NCI-H1436 (cell line): ENCODE data around the gene SIGLEC5.
"Not testable (repeated sequence)": the region's sequence is repeated elsewhere in the genome, so short reads cannot be mapped to it uniquely, and the experiment has no call there.

Experiments used
- DNase-seq: peaks from one replicate; lab custom pipeline; 2025; lab: John Stamatoyannopoulos, UW

Gene SIGLEC5, protein sequence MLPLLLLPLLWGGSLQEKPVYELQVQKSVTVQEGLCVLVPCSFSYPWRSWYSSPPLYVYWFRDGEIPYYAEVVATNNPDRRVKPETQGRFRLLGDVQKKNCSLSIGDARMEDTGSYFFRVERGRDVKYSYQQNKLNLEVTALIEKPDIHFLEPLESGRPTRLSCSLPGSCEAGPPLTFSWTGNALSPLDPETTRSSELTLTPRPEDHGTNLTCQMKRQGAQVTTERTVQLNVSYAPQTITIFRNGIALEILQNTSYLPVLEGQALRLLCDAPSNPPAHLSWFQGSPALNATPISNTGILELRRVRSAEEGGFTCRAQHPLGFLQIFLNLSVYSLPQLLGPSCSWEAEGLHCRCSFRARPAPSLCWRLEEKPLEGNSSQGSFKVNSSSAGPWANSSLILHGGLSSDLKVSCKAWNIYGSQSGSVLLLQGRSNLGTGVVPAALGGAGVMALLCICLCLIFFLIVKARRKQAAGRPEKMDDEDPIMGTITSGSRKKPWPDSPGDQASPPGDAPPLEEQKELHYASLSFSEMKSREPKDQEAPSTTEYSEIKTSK

DNA sequence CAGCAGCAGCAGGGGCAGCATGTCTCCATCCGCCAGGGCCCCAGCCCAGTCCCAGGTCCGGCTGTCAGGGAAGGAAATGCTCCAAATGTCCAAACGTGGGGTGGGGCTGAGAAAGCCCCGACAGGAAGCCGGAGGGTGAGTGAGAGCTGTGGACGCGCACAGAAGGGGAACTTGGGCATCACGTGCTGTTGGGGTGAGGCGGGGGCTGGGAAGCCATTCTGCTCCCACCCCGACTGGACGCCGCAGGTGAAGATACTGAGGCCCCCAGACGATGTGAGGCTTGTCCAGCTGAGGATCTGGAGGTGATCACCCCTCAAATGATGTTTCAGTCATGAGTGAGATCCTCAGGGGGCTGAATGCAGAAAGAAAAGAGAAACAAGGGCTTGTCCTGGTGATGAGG is at the start of gene SIGLEC5:
Gene SIGLEC5, minus strand, starts transcription at position 87 of the 400 bp plus-strand sequence. Its CDS starts 66 bp downstream, at position 21.
- DNase-seq = not testable (repeated sequence)

DNA sequence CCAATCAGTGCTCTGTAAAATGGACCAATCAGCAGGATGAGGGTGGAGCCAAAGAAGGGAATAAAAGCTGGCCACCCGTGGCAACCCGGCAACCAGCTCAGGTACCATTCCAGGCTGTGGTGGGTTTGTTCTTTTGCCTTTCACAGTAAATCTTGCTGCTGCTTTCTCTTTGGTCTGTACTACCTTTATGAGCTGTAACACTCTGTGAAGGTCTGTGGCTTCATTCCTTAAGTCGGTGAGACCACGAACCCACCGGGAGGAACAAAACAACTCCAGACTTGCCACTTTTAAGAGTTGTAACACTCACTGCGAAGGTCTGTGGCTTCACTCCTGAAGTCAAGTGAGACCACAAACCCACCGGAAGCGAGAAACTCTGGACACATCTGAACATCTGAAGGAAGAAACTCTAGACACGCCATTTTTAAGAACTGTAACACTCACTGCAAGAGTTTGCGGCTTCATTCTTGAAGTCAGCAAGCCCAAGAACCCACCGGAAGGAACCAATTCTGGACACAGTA is 46.4 kb upstream of the SIGLEC5 start:
- no peak for DNase-seq

DNA sequence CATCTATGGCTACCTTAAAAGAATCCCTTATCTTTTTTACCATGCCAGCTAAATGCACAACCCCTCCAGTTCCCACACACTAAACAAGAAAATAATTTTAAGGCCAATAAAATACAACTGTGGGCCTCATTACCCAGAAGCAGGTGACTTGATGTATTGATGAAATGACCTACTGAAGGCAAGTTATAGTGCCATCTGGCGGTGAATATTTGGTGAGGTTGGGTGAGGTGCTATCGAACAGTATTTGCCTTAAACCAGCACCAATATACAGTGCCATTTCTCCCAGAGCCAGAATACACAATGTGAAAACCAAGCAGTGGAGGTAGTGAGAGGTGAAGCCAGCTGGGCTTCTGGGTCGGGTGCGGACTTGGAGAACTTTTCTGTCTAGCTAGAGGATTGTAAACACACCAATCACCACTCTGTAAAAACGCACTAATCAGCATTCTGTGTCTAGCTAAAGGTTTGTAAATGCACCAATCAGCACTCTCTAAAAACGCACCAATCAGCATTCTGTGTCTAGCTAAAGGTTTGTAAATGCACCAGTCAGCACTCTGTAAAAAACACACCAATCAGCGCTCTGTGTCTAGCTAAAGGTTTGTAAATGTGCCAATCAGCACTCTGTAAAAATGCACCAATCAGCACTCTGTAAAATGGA is 45.8 kb upstream of the SIGLEC5 start:
- DNase-seq = peak; percentile 10

GRCh38 chr19:51668216-51668615 is 38.0 kb upstream of the SIGLEC5 start:
- no peak for DNase-seq

GRCh38 chr19:51664997-51665396 is 34.8 kb upstream of the SIGLEC5 start:
- DNase-seq = no peak

DNA sequence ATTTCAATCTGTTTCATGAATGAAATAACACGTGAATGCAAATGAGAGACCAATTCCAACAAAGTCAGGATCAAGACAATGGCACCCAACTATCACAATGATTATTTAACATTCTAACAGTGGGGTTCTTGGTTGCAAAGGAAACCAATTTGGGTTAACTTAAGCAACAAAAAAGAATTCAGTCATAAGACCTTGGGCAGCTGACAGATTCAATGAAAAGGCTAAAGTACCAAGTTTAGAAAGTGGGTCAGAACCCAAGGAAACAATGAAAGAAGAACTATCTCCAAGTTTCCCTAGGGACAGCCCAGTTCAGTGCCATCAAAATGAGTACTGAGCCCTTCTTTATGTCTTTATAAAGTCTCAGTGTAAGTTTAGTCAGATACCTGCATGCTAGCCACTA is 33.9 kb upstream of the SIGLEC5 start:
- DNase-seq = no peak

- no peak for DNase-seq
These were observed 33.4 kb upstream of the SIGLEC5 start for GRCh38 chr19:51663650-51664049.

- DNase-seq = peak; percentile 81
These were observed 30.9 kb upstream of the SIGLEC5 start for GRCh38 chr19:51660975-51661600.

DNA sequence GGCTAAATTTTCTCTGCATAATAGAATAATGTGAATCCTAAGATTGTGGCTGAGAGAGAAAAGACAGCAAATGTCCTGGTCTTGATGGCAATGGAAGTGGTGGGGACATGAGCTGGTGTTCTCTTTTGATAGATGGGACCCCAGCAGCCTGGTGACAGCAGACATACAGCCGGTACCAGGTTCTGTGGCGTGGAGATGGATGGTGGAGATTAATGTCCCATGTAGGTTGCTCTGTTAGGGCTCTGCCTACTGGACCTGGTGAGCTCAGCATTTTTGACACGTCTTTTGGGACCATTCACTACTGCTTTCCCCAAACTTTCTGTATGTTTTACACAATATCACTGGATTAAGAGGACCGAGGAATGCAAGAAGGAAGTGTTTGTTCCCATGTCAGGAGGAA is 24.6 kb upstream of the SIGLEC5 start:
- no peak for DNase-seq

DNA sequence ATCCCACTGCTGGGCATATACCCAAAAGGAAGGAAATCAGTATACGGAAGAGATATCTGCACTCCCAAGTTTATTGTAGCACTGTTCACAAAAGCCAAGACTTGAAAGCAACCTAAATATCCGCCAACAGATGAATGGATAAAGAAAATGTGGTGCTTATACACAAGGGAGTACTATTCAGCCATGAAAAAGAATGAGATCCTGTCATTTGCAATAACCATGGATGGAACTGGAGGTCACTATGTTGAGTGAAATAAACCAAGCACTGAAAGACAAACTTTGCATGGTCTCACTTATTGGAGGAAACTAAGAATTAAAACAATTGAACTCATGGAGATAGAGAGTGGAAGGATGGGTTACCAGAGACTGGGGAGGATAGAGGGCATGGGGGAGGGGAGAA is 23.0 kb upstream of the SIGLEC5 start:
- no peak for DNase-seq

GRCh38 chr19:51652266-51652665 is 22.1 kb upstream of the SIGLEC5 start:
- DNase-seq = no peak

DNA sequence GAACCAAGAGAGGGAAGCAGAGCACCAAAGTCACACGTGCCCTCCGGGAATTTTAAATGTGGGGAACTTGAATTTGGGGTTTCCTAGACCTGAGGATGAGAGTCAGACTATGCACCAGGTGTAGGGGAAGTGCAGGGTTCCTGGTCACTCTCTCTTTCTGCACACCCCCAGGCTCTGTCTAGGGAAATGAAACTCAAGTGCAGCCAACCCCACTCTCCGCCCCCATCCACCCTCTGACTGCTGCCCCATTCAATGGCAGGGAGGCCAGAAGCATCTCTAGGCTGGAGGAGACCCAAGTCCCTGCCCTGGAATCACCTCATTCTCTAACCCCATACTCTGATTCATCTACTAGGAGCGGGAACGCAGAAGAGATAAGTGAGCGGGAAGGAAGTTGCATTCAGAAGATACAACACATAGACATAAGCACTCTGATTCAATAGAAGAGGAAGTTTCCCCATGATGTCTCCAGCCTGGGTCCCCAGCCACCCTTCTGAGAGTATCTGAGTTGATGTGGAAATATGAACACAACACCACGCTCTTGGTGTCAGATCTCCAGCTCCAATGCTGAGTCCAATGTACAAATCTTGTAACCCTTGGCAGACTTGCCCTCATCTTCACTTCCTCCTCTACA is 21.1 kb upstream of the SIGLEC5 start:
- no peak for DNase-seq

GRCh38 chr19:51647318-51647717 is 17.1 kb upstream of the SIGLEC5 start:
- no peak for DNase-seq

DNA sequence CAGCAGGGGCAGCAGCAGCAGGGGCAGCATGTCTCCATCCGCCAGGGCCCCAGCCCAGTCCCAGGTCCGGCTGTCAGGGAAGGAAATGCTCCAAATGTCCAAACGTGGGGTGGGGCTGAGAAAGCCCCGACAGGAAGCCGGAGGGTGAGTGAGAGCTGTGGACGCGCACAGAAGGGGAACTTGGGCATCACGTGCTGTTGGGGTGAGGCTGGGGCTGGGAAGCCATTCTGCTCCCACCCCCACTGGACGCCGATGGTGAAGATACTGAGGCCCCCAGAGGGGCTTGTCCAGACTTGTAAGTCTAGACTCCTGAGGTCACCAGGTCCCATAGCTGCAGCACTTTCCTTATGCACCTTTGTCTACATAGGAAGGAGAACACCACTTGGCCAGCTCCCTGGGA is 16.5 kb upstream of the SIGLEC5 start, which contains the start of gene SIGLEC14:
Gene SIGLEC14, minus strand, starts transcription at position 96 of the 400 bp plus-strand sequence. Its CDS starts 66 bp downstream, at position 30.
- DNase-seq = not testable (repeated sequence)

DNA sequence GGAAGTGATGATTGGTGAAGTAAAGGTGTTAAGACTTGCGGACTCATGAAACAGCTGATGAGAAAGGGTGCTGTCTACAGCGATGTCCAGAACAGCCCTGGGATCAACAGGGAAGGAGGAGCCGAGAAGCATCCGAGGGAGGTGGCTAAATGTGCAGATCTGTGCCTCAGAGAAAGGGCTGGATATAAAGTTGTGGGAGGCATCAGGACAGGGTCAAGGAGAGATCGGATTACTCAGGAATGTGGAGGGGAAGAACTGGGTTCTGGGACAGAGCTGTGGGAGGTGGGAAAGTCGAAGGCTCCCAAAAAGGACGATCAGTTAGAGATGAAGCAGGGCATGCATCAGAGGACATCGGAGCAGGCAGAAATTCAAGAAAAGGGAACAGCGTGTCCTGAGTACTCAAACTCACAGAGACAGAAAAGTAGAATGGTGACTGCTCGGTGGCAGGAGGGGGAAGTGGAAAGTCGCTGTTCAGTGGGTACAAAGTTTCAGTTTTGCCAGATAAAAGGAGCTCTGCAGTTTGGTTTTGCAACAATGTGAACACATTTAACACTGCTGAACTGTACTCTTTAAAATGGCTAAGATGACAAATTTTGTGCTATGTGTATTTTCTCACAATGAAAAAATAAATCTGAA is 14.6 kb upstream of the SIGLEC5 start:
- no peak for DNase-seq

DNA sequence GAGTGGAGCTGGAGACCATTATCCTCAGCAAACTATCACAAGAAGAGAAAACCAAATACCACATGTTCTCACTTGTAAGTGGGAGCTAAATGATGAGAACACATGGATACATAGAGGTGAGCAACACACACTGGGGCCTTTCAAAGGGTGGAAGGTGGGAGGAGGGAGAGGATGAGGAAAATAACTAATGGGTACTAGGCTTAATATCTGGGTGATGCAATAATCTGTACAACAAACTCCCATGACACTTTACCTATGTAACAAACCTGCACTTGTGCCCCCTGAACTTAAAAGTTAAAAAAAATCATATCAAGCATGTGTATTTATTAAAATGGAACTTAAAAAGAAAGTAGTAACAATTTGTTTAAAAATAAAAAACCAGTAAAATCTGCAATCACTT is 11.4 kb upstream of the SIGLEC5 start:
- DNase-seq = no peak

GRCh38 chr19:51640386-51640785 is 10.2 kb upstream of the SIGLEC5 start:
- DNase-seq = no peak

DNA sequence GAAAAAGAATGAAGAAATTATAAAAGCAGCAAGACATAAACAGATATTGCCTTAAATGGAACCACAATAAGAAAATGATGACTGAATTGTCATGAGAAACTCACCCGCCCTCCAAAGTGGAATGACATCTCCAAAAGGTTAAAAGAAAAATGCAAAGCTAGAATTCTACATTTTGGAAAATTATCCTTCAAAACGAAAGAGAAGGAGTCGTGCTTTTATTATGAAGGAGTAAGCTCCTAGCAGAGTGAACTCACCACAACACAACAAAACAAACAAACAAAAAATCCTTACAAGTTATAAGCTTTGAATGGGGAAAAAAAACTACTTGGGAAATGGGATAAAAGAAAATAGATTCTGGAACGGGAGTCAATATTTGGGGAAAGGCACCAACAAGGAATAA is 9.7 kb upstream of the SIGLEC5 start:
- DNase-seq = no peak

- no peak for DNase-seq
These were observed 7.3 kb upstream of the SIGLEC5 start for GRCh38 chr19:51637362-51637978.

DNA sequence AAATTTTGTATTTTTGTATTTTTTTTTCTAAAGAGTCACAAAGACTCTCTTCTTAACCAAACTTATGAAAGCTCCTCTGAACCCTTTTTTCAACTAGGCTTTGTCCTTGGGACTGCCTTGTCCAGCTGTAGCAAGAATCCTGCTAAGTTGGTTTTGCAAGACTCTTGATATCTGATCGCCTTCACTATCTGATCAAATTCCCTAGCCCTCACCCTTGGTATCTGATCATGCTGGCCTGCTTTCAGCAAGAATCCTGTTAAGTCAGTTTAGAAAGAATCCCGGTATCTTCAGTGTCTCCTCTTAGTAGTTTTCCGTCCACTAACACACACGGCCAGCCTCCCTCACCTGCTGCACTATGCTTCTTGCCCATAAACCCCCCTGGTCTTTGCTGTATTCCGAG is 1.9 kb upstream of the SIGLEC5 start:
- DNase-seq = no peak
